Panc1 (cell line): ENCODE data around the gene HHEX. TPM values are rescaled to one million over a fixed set of nuclear protein-coding genes. Genes with fewer than 3 reads are reported as not detected.

Experiments used
- ATAC-seq: fragments of 200-7000 bp; cut with Tn5 transposase; 2 replicates; pipeline ENCODE4 v1.9.1; 2020; ENCODE audit warnings: mild to moderate bottlenecking, moderate library complexity
- BruUV-seq: library from RNA; stranded (reverse); fragments of 400-500 nt; replicated peaks from 2 replicates; lab custom pipeline; 2021; lab: Mats Ljungman, UMichigan
- CTCF ChIA-PET: fragments of 300-600 bp; sonication (Branson Sonifier 250); formaldehyde crosslinking; loops from one replicate; lab custom pipeline; 2022; ENCODE audit warnings: antibody characterized with exemption; lab: Charles Lee
- POLR2A ChIA-PET: fragments of 300-600 bp; sonication (Branson Sonifier 250); formaldehyde crosslinking; loops from one replicate; lab custom pipeline; 2022; ENCODE audit warnings: antibody characterized with exemption; lab: Charles Lee
- DNase-seq: peaks from one replicate; pipeline ENCODE4 v3.0.0-alpha.2; 2010; ENCODE audit warnings: low read depth, low spot score
- H3K27ac ChIP-seq: 2 replicates; pipeline ENCODE4 v1.5.1; 2011; ENCODE audit warnings: mild to moderate bottlenecking, low read length, inconsistent platforms
- H3K27me3 ChIP-seq: fragments of 200-500 bp; sonication (Bioruptor generic); 2 replicates; pipeline ENCODE4 v1.6.0; 2014; ENCODE audit warnings: low read length, inconsistent platforms; ENCODE audit not compliant: control insufficient read depth, insufficient read depth
- H3K36me3 ChIP-seq: fragments of 200-500 bp; sonication (Bioruptor generic); 2 replicates; pipeline ENCODE4 v1.5.1; 2014; ENCODE audit warnings: inconsistent platforms, mild to moderate bottlenecking, low read length, moderate library complexity; ENCODE audit not compliant: control insufficient read depth, insufficient read depth
- H3K4me1 ChIP-seq: 2 replicates; pipeline ENCODE4 v1.5.1; 2011; ENCODE audit warnings: inconsistent platforms, mild to moderate bottlenecking, low read length, moderate library complexity; ENCODE audit not compliant: control insufficient read depth, insufficient read depth
- H3K4me3 ChIP-seq, 2 experiments: 2 replicates each; pipeline ENCODE4 v1.5.1; 2011 to 2012; ENCODE audit warnings: low read depth in 2 of 2, low read length in 2 of 2, mild to moderate bottlenecking in 2 of 2, inconsistent platforms in 1 of 2, moderate library complexity in 1 of 2
- H3K9me3 ChIP-seq: fragments of 200-500 bp; sonication (Bioruptor generic); 2 replicates; pipeline ENCODE4 v1.5.1; 2014; ENCODE audit warnings: low read depth, mild to moderate bottlenecking, inconsistent platforms, low read length, moderate library complexity; ENCODE audit not compliant: control insufficient read depth, insufficient read depth
- CTCF ChIP-seq: fragments of 450-650 bp; IDR thresholded peaks from 2 replicates; pipeline ENCODE4 v1.5.1; 2017; ENCODE audit warnings: mild to moderate bottlenecking
- POLR2AphosphoS5 ChIP-seq: IDR thresholded peaks from 2 replicates; pipeline ENCODE4 v1.6.1; 2012; ENCODE audit warnings: mild to moderate bottlenecking, low read depth, low read length, moderate library complexity
- REST ChIP-seq, 2 experiments: IDR thresholded peaks; 2 replicates each; pipeline ENCODE4 v1.6.1; 2011 to 2012; ENCODE audit warnings: low read depth in 2 of 2, control low read depth in 1 of 2, low read length in 1 of 2, mild to moderate bottlenecking in 1 of 2, moderate library complexity in 1 of 2; ENCODE audit not compliant: insufficient read depth in 1 of 2
- SIN3A ChIP-seq: IDR thresholded peaks from 2 replicates; pipeline ENCODE4 v1.6.1; 2012; ENCODE audit warnings: low read depth, mild to moderate bottlenecking, low read length, moderate library complexity, borderline replicate concordance; ENCODE audit not compliant: insufficient read depth
- TCF7L2 ChIP-seq: IDR thresholded peaks from 2 replicates; pipeline ENCODE4 v1.6.1; 2011; ENCODE audit warnings: mild to moderate bottlenecking, low read depth, low read length, inconsistent platforms
- in situ Hi-C: cut with HindIII; loops from 2 replicates; pipeline ENCODE4 v1.10.0; 2016; ENCODE audit warnings: low sequenced_read_pairs, low pct_unique_long_range_greater_than_20kb
- intact Hi-C: fragments of 100-400 bp; cut with micrococcal nuclease; formaldehyde crosslinking; loops from one replicate; pipeline ENCODE4 v1.10.0; 2022; ENCODE audit not compliant: unreplicated experiment
- total RNA-seq: library from RNA; stranded (reverse); gene quantifications from one replicate; pipeline ENCODE4 v1.2.1, GENCODE V29; 2021; ENCODE audit not compliant: unreplicated experiment

The HHEX gene
- total RNA-seq, 1 experiment from 2014 or later: 10.1 TPM

- Histone ChIP-seq H3K4me1 (no peaks in the 10 kb centered on the region), H3K4me3 (no peak overlapping the region), H3K9me3 (no peaks in the 10 kb centered on the region), H3K36me3 (no peaks in the 10 kb centered on the region), H3K27ac (no peak overlapping the region), H3K27me3 (peaks cover 2% of the 10 kb centered on the region; the same call in 1 of the 2 replicates)
- intact Hi-C loops: no loop called here
- no peak for TF ChIP-seq POLR2AphosphoS5
- TF ChIP-seq CTCF: no peak
- no peak for TF ChIP-seq REST (IDR thresholded peaks at IDR 0.05; ENCODE audit: insufficient read depth in 1 of 2, low read depth in 2 of 2, low read length in 1 of 2)
- no peak for TF ChIP-seq TCF7L2
- no peak for TF ChIP-seq SIN3A
- DNase-seq (no peak), ATAC-seq (no peak)
- POLR2A ChIA-PET: no interaction called here
- in situ Hi-C loops: no loop called here
- no TSS peak for BruUV-seq
- CTCF ChIA-PET: no interaction called here
These were observed 30.5 kb downstream of the HHEX start for GRCh38 chr10:92719991-92720830.

- TF ChIP-seq REST (IDR thresholded peaks at IDR 0.05; ENCODE audit: insufficient read depth in 1 of 2, low read depth in 2 of 2, low read length in 1 of 2) (no peak), SIN3A (no peak), TCF7L2 (no peak), CTCF (no peak), POLR2AphosphoS5 (no peak)
- intact Hi-C loops: no loop called here
- CTCF ChIA-PET: no interaction called here
- no peak for DNase-seq
- H3K9me3 ChIP-seq: no peaks in the 10 kb centered on the region
- in situ Hi-C loops: no loop called here
- no peak for ATAC-seq
- no peaks in the 10 kb centered on the region for H3K4me1 ChIP-seq
- POLR2A ChIA-PET: no interaction called here
- no peak overlapping the region for H3K4me3 ChIP-seq
- no peak overlapping the region for H3K27ac ChIP-seq
- BruUV-seq: no TSS peak
- no peaks in the 10 kb centered on the region for H3K36me3 ChIP-seq
- peaks cover 2% of the 10 kb centered on the region; the same call in 1 of the 2 replicates for H3K27me3 ChIP-seq
These were observed 31.0 kb downstream of the HHEX start for GRCh38 chr10:92720831-92721165.
